ENCODE data around the gene DNAJC13. TPM values are rescaled to one million over a fixed set of nuclear protein-coding genes. Genes with fewer than 3 reads are reported as not detected.

DNAJC13 gene
- total and polyA plus RNA-seq, 2 of the 8 experiments (the other 6 are each of a cell fraction or from before 2014, with no cell fraction given), result 7.9 to 28.8 TPM

DNA sequence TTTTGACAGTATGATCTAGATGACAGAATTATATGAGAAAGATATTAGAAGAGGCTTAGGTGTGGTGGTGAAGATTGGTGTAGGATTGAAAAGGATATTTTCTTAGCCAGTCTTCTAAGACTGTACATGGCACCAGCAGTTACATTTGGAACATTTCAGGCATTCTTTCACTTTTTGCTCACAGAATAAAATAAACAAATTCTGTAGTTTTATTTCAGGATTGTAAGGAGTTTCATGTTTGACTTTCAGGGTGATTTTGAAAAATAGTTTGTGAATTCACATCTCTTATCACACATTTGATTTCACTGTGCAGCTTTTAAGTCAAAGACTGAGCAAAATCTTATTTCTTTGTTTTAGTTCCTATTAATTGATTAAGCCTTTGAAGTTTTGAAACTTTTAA is 27.1 kb downstream of the DNAJC13 start (continued):
- TF ChIP-seq, protein P1, sequence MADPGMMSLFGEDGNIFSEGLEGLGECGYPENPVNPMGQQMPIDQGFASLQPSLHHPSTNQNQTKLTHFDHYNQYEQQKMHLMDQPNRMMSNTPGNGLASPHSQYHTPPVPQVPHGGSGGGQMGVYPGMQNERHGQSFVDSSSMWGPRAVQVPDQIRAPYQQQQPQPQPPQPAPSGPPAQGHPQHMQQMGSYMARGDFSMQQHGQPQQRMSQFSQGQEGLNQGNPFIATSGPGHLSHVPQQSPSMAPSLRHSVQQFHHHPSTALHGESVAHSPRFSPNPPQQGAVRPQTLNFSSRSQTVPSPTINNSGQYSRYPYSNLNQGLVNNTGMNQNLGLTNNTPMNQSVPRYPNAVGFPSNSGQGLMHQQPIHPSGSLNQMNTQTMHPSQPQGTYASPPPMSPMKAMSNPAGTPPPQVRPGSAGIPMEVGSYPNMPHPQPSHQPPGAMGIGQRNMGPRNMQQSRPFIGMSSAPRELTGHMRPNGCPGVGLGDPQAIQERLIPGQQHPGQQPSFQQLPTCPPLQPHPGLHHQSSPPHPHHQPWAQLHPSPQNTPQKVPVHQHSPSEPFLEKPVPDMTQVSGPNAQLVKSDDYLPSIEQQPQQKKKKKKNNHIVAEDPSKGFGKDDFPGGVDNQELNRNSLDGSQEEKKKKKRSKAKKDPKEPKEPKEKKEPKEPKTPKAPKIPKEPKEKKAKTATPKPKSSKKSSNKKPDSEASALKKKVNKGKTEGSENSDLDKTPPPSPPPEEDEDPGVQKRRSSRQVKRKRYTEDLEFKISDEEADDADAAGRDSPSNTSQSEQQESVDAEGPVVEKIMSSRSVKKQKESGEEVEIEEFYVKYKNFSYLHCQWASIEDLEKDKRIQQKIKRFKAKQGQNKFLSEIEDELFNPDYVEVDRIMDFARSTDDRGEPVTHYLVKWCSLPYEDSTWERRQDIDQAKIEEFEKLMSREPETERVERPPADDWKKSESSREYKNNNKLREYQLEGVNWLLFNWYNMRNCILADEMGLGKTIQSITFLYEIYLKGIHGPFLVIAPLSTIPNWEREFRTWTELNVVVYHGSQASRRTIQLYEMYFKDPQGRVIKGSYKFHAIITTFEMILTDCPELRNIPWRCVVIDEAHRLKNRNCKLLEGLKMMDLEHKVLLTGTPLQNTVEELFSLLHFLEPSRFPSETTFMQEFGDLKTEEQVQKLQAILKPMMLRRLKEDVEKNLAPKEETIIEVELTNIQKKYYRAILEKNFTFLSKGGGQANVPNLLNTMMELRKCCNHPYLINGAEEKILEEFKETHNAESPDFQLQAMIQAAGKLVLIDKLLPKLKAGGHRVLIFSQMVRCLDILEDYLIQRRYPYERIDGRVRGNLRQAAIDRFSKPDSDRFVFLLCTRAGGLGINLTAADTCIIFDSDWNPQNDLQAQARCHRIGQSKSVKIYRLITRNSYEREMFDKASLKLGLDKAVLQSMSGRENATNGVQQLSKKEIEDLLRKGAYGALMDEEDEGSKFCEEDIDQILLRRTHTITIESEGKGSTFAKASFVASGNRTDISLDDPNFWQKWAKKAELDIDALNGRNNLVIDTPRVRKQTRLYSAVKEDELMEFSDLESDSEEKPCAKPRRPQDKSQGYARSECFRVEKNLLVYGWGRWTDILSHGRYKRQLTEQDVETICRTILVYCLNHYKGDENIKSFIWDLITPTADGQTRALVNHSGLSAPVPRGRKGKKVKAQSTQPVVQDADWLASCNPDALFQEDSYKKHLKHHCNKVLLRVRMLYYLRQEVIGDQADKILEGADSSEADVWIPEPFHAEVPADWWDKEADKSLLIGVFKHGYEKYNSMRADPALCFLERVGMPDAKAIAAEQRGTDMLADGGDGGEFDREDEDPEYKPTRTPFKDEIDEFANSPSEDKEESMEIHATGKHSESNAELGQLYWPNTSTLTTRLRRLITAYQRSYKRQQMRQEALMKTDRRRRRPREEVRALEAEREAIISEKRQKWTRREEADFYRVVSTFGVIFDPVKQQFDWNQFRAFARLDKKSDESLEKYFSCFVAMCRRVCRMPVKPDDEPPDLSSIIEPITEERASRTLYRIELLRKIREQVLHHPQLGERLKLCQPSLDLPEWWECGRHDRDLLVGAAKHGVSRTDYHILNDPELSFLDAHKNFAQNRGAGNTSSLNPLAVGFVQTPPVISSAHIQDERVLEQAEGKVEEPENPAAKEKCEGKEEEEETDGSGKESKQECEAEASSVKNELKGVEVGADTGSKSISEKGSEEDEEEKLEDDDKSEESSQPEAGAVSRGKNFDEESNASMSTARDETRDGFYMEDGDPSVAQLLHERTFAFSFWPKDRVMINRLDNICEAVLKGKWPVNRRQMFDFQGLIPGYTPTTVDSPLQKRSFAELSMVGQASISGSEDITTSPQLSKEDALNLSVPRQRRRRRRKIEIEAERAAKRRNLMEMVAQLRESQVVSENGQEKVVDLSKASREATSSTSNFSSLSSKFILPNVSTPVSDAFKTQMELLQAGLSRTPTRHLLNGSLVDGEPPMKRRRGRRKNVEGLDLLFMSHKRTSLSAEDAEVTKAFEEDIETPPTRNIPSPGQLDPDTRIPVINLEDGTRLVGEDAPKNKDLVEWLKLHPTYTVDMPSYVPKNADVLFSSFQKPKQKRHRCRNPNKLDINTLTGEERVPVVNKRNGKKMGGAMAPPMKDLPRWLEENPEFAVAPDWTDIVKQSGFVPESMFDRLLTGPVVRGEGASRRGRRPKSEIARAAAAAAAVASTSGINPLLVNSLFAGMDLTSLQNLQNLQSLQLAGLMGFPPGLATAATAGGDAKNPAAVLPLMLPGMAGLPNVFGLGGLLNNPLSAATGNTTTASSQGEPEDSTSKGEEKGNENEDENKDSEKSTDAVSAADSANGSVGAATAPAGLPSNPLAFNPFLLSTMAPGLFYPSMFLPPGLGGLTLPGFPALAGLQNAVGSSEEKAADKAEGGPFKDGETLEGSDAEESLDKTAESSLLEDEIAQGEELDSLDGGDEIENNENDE (IDR thresholded peaks at IDR 0.05; ENCODE audit: insufficient replicate concordance, low read length), result no peak
- TF ChIP-seq SAP30 (IDR thresholded peaks at IDR 0.05; ENCODE audit: insufficient read depth, insufficient replicate concordance, low read length) (no peak), GTF2F1 (IDR thresholded peaks at IDR 0.05; ENCODE audit: borderline replicate concordance, low read depth, low read length) (no peak), POLR2A (IDR thresholded peaks at IDR 0.05; ENCODE audit: control extremely low read depth in 1 of 2, low read depth in 2 of 2, low read length in 2 of 2) (no peak), CBX8 (IDR thresholded peaks at IDR 0.05; ENCODE audit: borderline replicate concordance, low read depth, low read length) (no peak), CTBP2 (IDR thresholded peaks at IDR 0.05; ENCODE audit: borderline replicate concordance, insufficient read depth, insufficient read length, low read length) (no peak), SP4 (IDR thresholded peaks at IDR 0.05; ENCODE audit: low read length) (no peak)
